HL-60 (cell line): ENCODE data around the gene USP31.

Experiments
- DNase-seq, 2 experiments: peaks; one replicate each; pipeline ENCODE4 v3.0.0-alpha.2; 2010 to 2020; ENCODE audit warnings: low read depth in 1 of 2, low spot score in 1 of 2
- H3K27ac ChIP-seq: fragments of 250-450 bp; sonication (Bioruptor Pico); replicated peaks from 2 replicates; pipeline ENCODE4 v1.5.1; 2020; ENCODE audit warnings: mild to moderate bottlenecking, moderate library complexity
- H3K27me3 ChIP-seq: fragments of 250-450 bp; sonication (Bioruptor Pico); 2 replicates; pipeline ENCODE4 v1.5.1; 2021; ENCODE audit warnings: mild to moderate bottlenecking, moderate library complexity; ENCODE audit not compliant: insufficient read depth, poor library complexity, severe bottlenecking
- H3K4me3 ChIP-seq: replicated peaks from 2 replicates; pipeline ENCODE4 v1.5.1; 2011; ENCODE audit warnings: mild to moderate bottlenecking, control low read depth, low read length; ENCODE audit not compliant: insufficient read depth
- GABPA ChIP-seq: IDR thresholded peaks from 2 replicates; pipeline ENCODE4 v1.6.1; 2012; ENCODE audit warnings: low read depth
- POLR2AphosphoS5 ChIP-seq: IDR thresholded peaks from 2 replicates; pipeline ENCODE4 v1.6.1; 2012; ENCODE audit warnings: low read depth
- SPI1 ChIP-seq: IDR thresholded peaks from 2 replicates; pipeline ENCODE4 v1.6.1; 2012; ENCODE audit warnings: low read depth, mild to moderate bottlenecking, borderline replicate concordance
- TF ChIP-seq, protein P1 (sequence below): IDR thresholded peaks from 2 replicates; pipeline ENCODE4 v1.6.1; 2012; ENCODE audit warnings: low read depth; ENCODE audit not compliant: insufficient replicate concordance
- TF ChIP-seq, protein P2 (sequence below): IDR thresholded peaks from one replicate; pipeline ENCODE4 v1.5.1; 2011; ENCODE audit warnings: low read length, control low read depth, inconsistent platforms; ENCODE audit not compliant: insufficient read depth

USP31 gene

GRCh38 chr16:23141500-23141899, 7.8 kb downstream of the USP31 start:
- TF ChIP-seq SPI1, result no peak
- TF ChIP-seq, protein P1, sequence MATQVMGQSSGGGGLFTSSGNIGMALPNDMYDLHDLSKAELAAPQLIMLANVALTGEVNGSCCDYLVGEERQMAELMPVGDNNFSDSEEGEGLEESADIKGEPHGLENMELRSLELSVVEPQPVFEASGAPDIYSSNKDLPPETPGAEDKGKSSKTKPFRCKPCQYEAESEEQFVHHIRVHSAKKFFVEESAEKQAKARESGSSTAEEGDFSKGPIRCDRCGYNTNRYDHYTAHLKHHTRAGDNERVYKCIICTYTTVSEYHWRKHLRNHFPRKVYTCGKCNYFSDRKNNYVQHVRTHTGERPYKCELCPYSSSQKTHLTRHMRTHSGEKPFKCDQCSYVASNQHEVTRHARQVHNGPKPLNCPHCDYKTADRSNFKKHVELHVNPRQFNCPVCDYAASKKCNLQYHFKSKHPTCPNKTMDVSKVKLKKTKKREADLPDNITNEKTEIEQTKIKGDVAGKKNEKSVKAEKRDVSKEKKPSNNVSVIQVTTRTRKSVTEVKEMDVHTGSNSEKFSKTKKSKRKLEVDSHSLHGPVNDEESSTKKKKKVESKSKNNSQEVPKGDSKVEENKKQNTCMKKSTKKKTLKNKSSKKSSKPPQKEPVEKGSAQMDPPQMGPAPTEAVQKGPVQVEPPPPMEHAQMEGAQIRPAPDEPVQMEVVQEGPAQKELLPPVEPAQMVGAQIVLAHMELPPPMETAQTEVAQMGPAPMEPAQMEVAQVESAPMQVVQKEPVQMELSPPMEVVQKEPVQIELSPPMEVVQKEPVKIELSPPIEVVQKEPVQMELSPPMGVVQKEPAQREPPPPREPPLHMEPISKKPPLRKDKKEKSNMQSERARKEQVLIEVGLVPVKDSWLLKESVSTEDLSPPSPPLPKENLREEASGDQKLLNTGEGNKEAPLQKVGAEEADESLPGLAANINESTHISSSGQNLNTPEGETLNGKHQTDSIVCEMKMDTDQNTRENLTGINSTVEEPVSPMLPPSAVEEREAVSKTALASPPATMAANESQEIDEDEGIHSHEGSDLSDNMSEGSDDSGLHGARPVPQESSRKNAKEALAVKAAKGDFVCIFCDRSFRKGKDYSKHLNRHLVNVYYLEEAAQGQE, result no peak
- TF ChIP-seq POLR2AphosphoS5, result no peak
- no peak for TF ChIP-seq GABPA
- no peak overlapping the region for H3K4me3 ChIP-seq
- H3K27ac ChIP-seq, result no peak overlapping the region
- no peaks in the 10 kb centered on the region for H3K27me3 ChIP-seq
- no peak for DNase-seq

DNA sequence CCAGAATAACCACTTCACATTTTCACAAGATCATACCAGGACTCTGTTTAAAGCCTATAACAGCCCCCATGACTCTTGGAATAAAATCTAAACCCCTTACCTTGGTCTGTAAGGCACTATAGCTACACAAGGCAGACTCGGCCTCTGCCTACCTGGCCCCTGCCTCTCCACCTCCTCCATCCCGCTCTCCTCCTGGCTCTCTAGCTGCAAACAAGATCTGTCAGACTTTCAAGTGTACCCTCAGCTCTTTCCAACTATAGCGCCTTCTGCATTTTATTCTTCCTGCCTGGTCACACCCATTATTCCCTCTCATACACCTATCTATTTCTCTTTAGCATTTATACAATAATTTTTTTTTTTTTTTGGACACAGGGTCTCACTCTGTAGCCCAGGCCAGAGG, 8.2 kb downstream of the USP31 start:
- H3K27me3 ChIP-seq, result no peaks in the 10 kb centered on the region
- DNase-seq, result no peak
- H3K27ac ChIP-seq, result no peak overlapping the region
- H3K4me3 ChIP-seq, result no peak overlapping the region
- TF ChIP-seq POLR2AphosphoS5 (no peak), GABPA (no peak), SPI1 (no peak)
- TF ChIP-seq, protein P2, sequence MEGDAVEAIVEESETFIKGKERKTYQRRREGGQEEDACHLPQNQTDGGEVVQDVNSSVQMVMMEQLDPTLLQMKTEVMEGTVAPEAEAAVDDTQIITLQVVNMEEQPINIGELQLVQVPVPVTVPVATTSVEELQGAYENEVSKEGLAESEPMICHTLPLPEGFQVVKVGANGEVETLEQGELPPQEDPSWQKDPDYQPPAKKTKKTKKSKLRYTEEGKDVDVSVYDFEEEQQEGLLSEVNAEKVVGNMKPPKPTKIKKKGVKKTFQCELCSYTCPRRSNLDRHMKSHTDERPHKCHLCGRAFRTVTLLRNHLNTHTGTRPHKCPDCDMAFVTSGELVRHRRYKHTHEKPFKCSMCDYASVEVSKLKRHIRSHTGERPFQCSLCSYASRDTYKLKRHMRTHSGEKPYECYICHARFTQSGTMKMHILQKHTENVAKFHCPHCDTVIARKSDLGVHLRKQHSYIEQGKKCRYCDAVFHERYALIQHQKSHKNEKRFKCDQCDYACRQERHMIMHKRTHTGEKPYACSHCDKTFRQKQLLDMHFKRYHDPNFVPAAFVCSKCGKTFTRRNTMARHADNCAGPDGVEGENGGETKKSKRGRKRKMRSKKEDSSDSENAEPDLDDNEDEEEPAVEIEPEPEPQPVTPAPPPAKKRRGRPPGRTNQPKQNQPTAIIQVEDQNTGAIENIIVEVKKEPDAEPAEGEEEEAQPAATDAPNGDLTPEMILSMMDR, result no peak
- TF ChIP-seq, protein P1, result no peak

- TF ChIP-seq, protein P1, result no peak
- TF ChIP-seq POLR2AphosphoS5, result no peak
- Histone ChIP-seq H3K4me3 (no peak overlapping the region), H3K27ac (no peak overlapping the region), H3K27me3 (no peaks in the 10 kb centered on the region)
- no peak for DNase-seq
These were observed 9.1 kb downstream of the USP31 start for GRCh38 chr16:23140107-23140506.

DNA sequence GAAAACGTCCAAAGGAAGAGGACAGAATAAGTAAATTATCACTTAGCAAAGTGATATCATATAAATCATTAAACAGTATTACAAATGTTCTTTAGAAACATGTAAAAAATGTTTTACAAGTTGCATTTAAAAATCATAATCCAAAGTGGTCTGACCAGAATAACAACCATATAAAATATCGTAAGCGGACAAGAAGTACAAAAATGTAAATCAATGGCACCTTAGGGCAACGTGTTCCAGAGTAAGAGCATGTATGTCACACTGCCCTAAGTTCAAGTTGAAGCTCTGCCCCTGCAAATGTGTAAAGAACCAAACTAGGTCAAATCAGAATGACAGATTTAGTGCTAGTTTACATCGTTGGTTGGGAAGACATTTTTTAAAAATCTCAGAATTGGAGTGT, 11.4 kb downstream of the USP31 start:
- H3K27ac ChIP-seq, result no peak overlapping the region
- TF ChIP-seq, protein P1, result no peak
- TF ChIP-seq SPI1 (no peak), GABPA (no peak), POLR2AphosphoS5 (no peak)
- TF ChIP-seq, protein P2, result no peak
- no peaks in the 10 kb centered on the region for H3K27me3 ChIP-seq
- H3K4me3 ChIP-seq, result no peak overlapping the region
- DNase-seq, result no peak
